Fibroblast of skin of right quadriceps (primary cell): ENCODE results near the gene OR51I1.

Experiments used
- DNase-seq: peaks from one replicate; pipeline ENCODE4 v3.0.0-alpha.2; 2013

OR51I1 gene

GRCh38 chr11:5441414-5441813 is at the start of gene OR51I1:
Gene OR51I1 (minus strand): TSS chr11:5441514. CDS start chr11:5441514, 0 bp downstream.
- no peak for DNase-seq

GRCh38 chr11:5489576-5490357 is 48.5 kb upstream of the OR51I1 start:
- peak; percentile 60 for DNase-seq

GRCh38 chr11:5488798-5489399 is 47.6 kb upstream of the OR51I1 start:
- no peak for DNase-seq

- no peak for DNase-seq
These were observed 47.1 kb upstream of the OR51I1 start, which contains the start of gene OR52D1 for GRCh38 chr11:5488385-5488784. Gene OR52D1 (plus strand): TSS chr11:5488685. CDS start chr11:5488707, 22 bp downstream.

- DNase-seq: no peak
These were observed 45.1 kb upstream of the OR51I1 start for GRCh38 chr11:5486421-5486820.

GRCh38 chr11:5486003-5486402 is 44.7 kb upstream of the OR51I1 start:
- no peak for DNase-seq

- peak; percentile 53 for DNase-seq
These were observed 35.0 kb upstream of the OR51I1 start for GRCh38 chr11:5476186-5476819.

GRCh38 chr11:5473921-5474320 is 32.6 kb upstream of the OR51I1 start:
- no peak for DNase-seq

GRCh38 chr11:5467527-5467926 is 26.2 kb upstream of the OR51I1 start:
- DNase-seq: no peak

- no peak for DNase-seq
These were observed 19.8 kb upstream of the OR51I1 start for GRCh38 chr11:5460983-5461621.

GRCh38 chr11:5449432-5449831 is 8.1 kb upstream of the OR51I1 start:
- no peak for DNase-seq

GRCh38 chr11:5449023-5449422 is 7.7 kb upstream of the OR51I1 start, which contains the start of gene OR51I2:
Gene OR51I2 (plus strand): TSS chr11:5449323. CDS start chr11:5453489, 4,166 bp downstream.
- no peak for DNase-seq

- no peak for DNase-seq
These were observed 2.6 kb upstream of the OR51I1 start for GRCh38 chr11:5443835-5444393.

- DNase-seq: no peak
These were observed 18.2 kb downstream of the OR51I1 start for GRCh38 chr11:5423131-5423530.

- no peak for DNase-seq
These were observed 19.5 kb downstream of the OR51I1 start, which contains the start of gene OR51Q1 for GRCh38 chr11:5421811-5422210. Gene OR51Q1 (plus strand): TSS chr11:5422111. CDS start chr11:5422201, 90 bp downstream.

- DNase-seq: no peak
These were observed 20.3 kb downstream of the OR51I1 start for GRCh38 chr11:5420993-5421392.

GRCh38 chr11:5405173-5405572 is 36.1 kb downstream of the OR51I1 start:
- DNase-seq: no peak

- DNase-seq: no peak
These were observed 42.4 kb downstream of the OR51I1 start for GRCh38 chr11:5398936-5399335.

- DNase-seq: no peak
These were observed 47.2 kb downstream of the OR51I1 start for GRCh38 chr11:5394091-5394490.
